ENCODE measurements around the gene GLG1. TPM values are rescaled to one million over a fixed set of nuclear protein-coding genes. Genes with fewer than 3 reads are reported as not detected.

The GLG1 gene
- total RNA-seq, 6 experiments from 2014 or later: 42.4 to 65.1 (median 44.7) TPM

GRCh38 chr16:74455213-74455612 is 151.7 kb downstream of the GLG1 start:
- H3K4me3 ChIP-seq: no peak overlapping the region
- ATAC-seq: no peak
- intact Hi-C loops (cut with DNase I): loop anchor here in 1 of 2 donors (10.0 kb wide), 1 partner anchor 170 kb away; no protein-coding TSS in a partner anchor
- no peak overlapping the region for H3K27ac ChIP-seq
- TF ChIP-seq CTCF (IDR thresholded peaks at IDR 0.05) (no peak), POLR2A (IDR thresholded peaks at IDR 0.05) (no peak)
- 100% methylated on average over 2 of the region's 7 CpGs for WGBS (ENCODE audit: insufficient coverage, low coverage, low lambda C conversion rate, missing lambda C conversion rate)
- H3K4me1 ChIP-seq: no peaks in the 10 kb centered on the region
- DNase-seq: no peak
- peaks cover 0 to 77% (median 28%) of the 10 kb centered on the region in 4 donors for H3K36me3 ChIP-seq
- H3K9me3 ChIP-seq: no peaks in the 10 kb centered on the region
- H3K27me3 ChIP-seq: no peaks in the 10 kb centered on the region

GRCh38 chr16:74451951-74452758 is 154.8 kb downstream of the GLG1 start:
- DNase-seq (no peak), ATAC-seq (no peak)
- peaks cover 0 to 61% (median 23%) of the 10 kb centered on the region in 4 donors for H3K36me3 ChIP-seq
- intact Hi-C loops (cut with DNase I): loop anchor here in 1 of 2 donors (10.0 kb wide), 1 partner anchor 173 kb away; no protein-coding TSS in a partner anchor
- no peaks in the 10 kb centered on the region for H3K27me3 ChIP-seq
- H3K27ac ChIP-seq: no peak overlapping the region
- H3K4me1 ChIP-seq: peaks cover 0 to 5% (median 0%) of the 10 kb centered on the region in 4 donors
- 67% methylated on average over 1 of the region's 14 CpGs for WGBS (ENCODE audit: insufficient coverage, low coverage, low lambda C conversion rate, missing lambda C conversion rate)
- H3K4me3 ChIP-seq: no peak overlapping the region
- H3K9me3 ChIP-seq: no peaks in the 10 kb centered on the region
- no peak for TF ChIP-seq POLR2A (IDR thresholded peaks at IDR 0.05)
- TF ChIP-seq CTCF (IDR thresholded peaks at IDR 0.05): no peak

- intact Hi-C loops (cut with DNase I): loop anchor here in 1 of 2 donors (10.0 kb wide), 1 partner anchor 174 kb away; no protein-coding TSS in a partner anchor
- Histone ChIP-seq H3K27ac (no peak overlapping the region), H3K36me3 (peaks cover 0 to 52% (median 18%) of the 10 kb centered on the region in 4 donors), H3K27me3 (no peaks in the 10 kb centered on the region), H3K4me1 (peaks cover 0 to 5% (median 0%) of the 10 kb centered on the region in 4 donors), H3K4me3 (no peak overlapping the region), H3K9me3 (no peaks in the 10 kb centered on the region)
- no peak for ATAC-seq
- DNase-seq: no peak
- WGBS (ENCODE audit: insufficient coverage, low coverage, low lambda C conversion rate, missing lambda C conversion rate): 91% methylated on average over 11 of the region's 20 CpGs
- TF ChIP-seq CTCF (IDR thresholded peaks at IDR 0.05) (no peak), POLR2A (IDR thresholded peaks at IDR 0.05) (no peak)
These were observed 155.8 kb downstream of the GLG1 start for GRCh38 chr16:74450967-74451760.

GRCh38 chr16:74450236-74450635 is 156.7 kb downstream of the GLG1 start:
- Histone ChIP-seq H3K27me3 (no peaks in the 10 kb centered on the region), H3K36me3 (peaks cover 0 to 44% (median 15%) of the 10 kb centered on the region in 4 donors), H3K9me3 (no peaks in the 10 kb centered on the region), H3K4me1 (peaks cover 0 to 5% (median 0%) of the 10 kb centered on the region in 4 donors), H3K4me3 (no peak overlapping the region), H3K27ac (peak overlapping the region; percentile 32 to 39 (median 35))
- ATAC-seq (no peak), DNase-seq (no peak)
- WGBS (ENCODE audit: insufficient coverage, low coverage, low lambda C conversion rate, missing lambda C conversion rate): 86% methylated on average over 3 of the region's 3 CpGs
- TF ChIP-seq POLR2A (IDR thresholded peaks at IDR 0.05) (no peak), CTCF (IDR thresholded peaks at IDR 0.05) (no peak)
- intact Hi-C loops (cut with DNase I): loop anchor here in 1 of 2 donors (10.0 kb wide), 1 partner anchor 175 kb away; no protein-coding TSS in a partner anchor

Measured in right lobe of liver (tissue), 6 donors.